Fibroblast of lung (primary cell): Measurements from ENCODE around the gene FGA.

Experiments
- CTCF ChIP-seq, 2 donors: IDR thresholded peaks in 1 of 2; conservative IDR thresholded peaks in 1 of 2; 1 replicate in 1 of 2; 2 replicates in 1 of 2; pipeline ENCODE4 v1.5.1; 2011 to 2012; ENCODE audit warnings: low read length in 2 of 2, control low read depth in 1 of 2, inconsistent platforms in 1 of 2, low read depth in 1 of 2, mild to moderate bottlenecking in 1 of 2
- EZH2 ChIP-seq: IDR thresholded peaks from 2 replicates; pipeline ENCODE4 v1.5.1; 2012; ENCODE audit warnings: low read length, control low read depth, mild to moderate bottlenecking; ENCODE audit errors: missing control alignments

GRCh38 chr4:154551872-154552686 lies 38.5 kb downstream of the FGA start:
- peak; percentile 72 to 79 for TF ChIP-seq CTCF (conservative IDR thresholded peaks at IDR 0.05 in 1 of 2, IDR thresholded peaks at IDR 0.05 in 1 of 2; ENCODE audit: low read depth in 1 of 2, low read length in 2 of 2)
- TF ChIP-seq EZH2 = no peak
